CD4-positive, alpha-beta T cell treated with Interferon gamma for 1 hour (primary cell): ENCODE data around the gene SIGLEC8.
"Not testable (repeated sequence)": the region's sequence is repeated elsewhere in the genome, so short reads cannot be mapped to it uniquely, and the experiment has no call there.

Experiments used
- DNase-seq: peaks from one replicate; pipeline ENCODE4 v3.0.0-alpha.2; 2020

Gene SIGLEC8

DNA sequence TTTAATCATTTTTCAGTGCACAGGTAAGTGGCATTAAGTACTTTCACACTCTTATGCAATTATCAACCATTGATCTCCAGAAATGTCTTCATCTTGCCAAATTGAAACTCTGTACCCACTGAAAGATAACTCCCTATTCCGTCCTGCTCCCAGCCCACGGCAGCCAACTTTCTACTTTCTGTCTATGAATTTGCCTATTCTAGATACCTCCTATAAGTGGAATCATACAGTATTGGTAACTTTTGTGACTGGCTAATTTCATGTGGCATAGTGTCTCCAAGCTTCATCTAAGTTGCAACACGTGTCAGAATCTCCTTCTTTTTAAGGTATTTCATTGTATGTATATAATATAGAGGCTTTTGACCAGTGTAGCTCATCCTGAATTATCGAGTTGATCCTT, 14.4 kb upstream of the SIGLEC8 start:
- DNase-seq, result no peak

DNA sequence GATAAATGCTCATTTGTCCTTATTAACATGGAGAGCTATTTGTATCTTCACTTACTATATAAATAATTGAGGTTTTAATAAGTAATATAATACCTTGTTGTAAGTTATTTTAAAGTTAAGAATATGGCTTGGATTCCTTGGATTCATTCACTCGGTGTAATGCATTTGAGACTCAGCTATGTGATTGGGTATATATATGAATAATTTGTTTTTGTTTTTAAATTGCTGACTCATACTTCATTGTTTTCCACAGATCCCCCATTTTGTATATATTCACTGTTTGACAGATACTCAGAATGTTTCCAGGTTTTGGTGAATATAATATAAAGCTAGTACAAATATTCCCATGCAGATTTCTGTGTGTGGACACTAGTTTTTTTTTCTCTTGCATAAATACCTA, 13.3 kb upstream of the SIGLEC8 start:
- DNase-seq, result no peak

DNA sequence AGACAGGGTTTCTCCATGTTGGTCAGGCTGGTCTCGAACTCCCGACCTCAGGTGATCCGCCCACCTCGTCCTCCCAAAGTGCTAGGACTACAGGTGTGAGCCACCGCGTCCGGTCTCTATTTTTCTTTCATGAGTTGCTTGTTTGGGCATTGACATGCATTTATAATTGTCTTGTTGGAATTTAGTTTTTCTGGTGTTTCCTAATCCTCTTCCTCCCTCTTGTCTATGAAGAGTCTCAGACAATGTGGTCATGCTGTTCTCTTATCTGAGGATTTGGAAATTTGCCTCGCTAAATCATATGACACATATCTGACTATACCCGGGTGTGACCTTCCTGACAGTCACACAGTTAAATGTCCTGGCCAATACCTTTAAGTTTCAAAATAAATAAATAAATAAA, 12.7 kb upstream of the SIGLEC8 start:
- DNase-seq, result no peak

DNA sequence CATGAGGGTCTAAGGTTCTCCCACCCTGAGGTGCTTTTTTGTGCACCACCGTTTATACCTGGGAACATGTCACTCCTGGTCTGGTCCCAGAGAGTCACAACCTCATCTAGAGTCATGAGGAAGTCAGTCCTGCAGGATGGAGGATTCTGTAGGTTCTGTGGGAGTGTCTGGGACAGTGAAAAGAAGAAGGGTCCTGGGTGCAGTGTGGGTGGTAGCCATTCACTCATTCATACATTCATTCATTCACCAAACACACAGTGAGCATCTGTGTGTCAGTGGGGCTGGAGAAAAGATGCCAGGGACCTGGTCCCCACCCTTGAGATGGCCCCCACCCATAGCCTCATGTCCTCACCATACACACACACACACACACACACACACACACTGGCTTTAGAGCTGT, 11.4 kb upstream of the SIGLEC8 start:
- no peak for DNase-seq

DNA sequence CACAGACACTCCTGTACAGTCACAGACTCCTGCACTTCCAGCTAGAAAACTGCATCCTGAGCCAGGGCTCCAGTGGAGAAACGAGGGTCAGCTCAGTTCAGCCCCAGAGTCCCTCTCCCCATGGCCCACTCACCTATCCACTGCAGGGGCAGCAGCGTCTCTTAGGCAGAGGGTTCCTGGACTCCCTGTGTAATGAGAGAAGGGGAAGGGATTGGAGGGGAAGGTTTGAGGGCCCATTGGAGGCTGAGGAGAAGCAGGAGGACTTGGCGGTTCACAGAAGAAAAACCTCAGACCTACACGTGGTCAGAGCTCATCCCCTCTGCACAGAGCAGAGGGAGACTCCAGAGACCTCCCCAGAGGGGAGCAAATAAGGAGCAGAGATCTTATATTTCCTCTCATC, 10.9 kb upstream of the SIGLEC8 start:
- DNase-seq, result no peak

DNA sequence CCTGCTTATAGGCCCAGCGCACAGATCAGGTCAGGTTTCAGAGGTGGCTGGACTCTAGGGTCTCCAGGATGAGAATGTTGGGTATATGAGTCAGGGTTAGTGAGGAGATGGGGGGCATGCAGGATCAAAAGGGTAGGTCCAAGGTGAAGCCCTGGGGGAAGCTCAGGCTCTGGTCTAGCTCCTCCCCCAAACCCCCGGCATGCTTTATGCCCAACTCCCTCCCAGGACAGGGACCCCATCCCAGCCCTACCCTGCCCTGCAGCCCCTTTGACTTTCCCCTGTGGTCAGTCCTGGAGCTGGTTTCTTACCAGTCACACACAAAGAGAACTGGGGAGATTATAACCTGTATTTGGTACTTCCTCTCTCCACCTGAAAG, 10.3 kb upstream of the SIGLEC8 start:
- DNase-seq, result no peak

DNA sequence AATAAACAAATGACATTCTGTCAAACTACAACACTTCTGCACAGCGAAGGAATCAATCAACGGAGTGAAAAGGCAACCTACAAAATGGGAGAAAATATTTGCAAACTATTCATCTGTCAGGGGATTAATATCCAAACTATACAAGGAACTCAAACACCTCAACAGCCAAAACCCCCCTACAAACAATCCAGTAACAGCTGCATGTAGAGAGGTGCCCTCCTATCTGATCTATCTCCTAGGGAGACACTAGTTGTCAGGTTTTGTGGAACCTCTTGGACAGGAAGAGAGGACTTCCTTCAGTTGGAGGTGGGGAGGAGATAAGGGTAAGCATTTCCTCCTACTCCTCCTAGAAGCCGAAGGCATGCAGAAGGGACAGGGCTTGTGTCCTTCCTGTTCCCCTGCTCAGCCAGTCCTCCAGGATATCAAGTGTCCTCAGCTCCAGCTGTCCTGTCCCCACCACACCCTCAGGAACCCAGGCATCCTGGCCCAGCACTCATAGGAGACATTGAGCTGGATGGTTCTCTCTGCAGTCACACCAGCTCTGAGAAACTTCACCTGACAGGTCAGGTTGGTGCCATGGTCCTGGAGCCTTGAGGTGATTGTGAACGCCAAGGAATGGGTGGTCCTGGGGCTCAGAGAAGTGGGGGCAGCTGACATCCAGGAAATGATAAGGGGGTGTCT, 9.8 kb upstream of the SIGLEC8 start:
- DNase-seq, result no peak

DNA sequence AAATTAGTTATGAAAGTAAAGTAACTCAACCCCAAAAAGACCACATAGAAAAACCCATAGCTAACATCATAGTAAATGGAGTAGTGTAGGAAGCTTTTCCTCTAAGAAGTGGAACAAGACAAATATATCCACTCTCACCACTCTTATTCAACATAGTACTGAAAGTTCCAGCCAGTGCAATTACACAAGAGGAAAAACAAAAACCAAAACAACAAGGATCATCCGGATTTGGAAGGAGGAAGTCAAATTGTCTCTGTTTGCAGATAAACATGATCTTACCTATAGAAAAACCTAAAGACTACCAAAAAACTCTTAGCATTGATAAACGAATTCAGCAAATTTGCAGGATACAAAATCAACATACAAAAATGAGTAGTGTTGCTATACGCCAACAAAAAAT, 8.5 kb upstream of the SIGLEC8 start:
- DNase-seq, result no peak

DNA sequence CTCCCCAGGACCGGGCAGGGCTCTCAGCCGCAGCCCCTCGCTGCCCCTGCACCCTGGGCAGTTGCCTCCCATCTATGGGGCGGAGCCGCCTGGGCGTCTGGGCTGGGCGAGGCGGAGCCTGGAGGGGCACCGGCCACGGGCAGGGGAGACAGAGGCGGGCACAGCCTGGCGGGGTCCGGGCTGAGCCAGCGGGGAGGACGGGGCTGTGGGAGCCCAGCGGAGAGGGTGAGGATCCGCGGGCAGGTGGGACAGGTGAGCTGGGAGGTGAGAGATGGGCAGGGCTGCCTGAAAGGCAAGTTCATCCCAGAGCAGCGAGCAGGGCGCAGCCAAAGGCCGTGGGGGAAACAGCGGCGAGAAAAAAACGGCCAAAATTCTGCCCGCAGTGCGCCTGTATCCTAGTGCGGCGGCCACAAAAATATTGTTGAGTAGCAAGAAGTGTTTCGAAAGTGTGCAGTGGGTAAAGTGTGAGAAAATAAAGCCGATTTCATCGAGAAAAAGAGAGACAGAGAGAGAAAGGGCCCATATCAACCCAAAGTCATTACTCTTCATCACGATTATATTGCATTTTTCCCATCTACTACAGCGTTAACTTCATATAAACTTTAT, 5.8 kb upstream of the SIGLEC8 start:
- not testable (repeated sequence) for DNase-seq

DNA sequence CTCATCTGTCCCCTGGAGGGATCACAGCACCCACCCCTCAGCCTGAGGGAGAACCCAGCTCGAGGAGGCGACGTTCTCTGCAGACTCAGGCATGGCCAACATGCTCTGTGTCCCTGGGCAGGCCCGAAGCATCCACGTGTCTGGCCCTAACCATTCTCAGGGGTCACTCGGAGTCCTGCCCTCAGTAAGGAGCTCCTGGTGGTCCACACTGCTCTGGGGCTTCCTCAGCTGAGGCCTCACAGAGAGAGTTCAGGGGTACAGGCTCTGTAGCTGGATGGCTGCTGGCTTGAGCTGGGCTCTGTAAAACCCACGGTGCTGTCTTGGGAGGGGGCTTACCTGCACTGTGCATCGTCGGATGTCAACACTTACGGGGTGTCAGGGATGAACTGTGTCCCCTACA, 4.4 kb upstream of the SIGLEC8 start:
- DNase-seq, result no peak

DNA sequence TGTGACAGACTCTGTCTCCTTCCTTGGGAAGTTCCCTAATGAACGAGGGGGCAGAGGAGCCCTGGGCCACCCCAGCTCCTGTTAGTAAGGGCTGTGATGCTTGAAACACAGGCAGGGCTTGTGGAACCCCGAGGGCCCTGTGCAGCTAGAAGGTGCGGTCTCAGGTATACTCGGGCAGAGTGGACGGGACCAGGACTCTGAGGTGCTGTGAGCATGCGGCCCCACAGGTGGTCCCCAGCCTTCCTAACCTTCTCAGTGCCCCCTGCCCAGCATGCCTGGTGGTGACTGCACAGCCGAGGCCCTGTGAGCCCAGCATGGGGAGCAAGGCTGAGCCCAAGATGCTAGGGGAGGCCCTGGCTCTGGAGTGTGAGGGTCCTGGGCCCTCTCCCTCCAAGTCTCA, 4.0 kb upstream of the SIGLEC8 start:
- DNase-seq, result no peak

DNA sequence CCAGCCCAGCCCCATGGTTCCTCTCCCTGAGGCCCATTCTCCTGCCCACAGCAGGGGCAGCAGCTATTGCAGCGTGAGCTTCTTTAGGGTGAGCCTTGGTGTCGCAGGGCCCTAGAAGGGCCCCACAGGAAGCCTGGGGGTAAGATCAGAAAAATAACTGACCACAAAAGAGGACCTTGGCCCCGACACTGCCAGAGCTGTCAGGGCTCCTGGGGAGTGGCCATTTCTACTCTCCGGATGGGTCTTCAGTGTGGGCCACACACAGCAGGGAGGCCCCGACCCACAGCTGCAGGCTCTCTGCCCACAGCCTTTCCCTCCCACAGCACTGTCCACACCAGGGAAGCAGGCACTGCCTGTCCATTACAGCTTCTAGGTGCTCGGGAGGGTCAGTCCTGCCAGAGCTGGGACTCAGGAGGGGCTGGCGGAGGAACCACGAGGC, 3.5 kb upstream of the SIGLEC8 start:
- DNase-seq, result peak; percentile 8

DNA sequence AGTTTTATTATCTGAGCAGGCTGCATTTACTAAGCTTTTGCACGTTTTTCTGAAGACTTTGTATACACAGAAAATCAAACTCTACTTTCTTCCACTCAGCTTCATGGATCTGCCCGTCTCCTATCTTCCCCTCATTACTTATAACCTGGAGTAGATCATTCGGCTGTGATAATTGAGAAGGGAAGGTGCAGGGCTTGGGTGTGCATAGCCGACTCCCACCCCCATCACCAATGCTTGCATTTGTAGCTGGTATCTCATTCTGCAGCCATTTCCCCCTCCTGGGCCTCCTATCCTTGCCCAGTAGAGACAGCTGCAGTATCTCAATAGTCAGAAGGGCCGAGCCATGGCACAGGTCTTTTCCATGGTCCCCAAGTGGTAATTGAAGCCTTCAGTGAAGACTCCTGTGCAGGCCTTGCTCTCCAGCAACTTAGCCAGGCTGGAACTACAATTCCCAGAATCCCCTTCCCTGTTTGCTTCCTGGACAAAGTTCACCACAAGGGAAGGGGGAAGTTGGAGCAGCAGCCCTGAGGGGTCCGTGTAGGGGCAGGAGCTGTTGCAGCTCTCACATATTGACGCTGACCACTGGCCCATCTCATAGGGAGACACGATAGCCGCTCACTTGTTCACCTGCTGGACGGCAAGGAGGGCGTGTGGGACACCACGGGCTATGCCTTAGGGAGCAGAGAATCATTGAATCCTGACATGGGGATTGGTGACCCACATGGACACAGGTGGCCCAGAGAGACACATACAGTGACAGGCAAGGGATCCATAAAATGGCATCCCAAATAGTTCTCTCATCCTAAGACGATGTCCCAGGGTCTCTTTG, 2.1 kb upstream of the SIGLEC8 start:
- DNase-seq, result no peak

DNA sequence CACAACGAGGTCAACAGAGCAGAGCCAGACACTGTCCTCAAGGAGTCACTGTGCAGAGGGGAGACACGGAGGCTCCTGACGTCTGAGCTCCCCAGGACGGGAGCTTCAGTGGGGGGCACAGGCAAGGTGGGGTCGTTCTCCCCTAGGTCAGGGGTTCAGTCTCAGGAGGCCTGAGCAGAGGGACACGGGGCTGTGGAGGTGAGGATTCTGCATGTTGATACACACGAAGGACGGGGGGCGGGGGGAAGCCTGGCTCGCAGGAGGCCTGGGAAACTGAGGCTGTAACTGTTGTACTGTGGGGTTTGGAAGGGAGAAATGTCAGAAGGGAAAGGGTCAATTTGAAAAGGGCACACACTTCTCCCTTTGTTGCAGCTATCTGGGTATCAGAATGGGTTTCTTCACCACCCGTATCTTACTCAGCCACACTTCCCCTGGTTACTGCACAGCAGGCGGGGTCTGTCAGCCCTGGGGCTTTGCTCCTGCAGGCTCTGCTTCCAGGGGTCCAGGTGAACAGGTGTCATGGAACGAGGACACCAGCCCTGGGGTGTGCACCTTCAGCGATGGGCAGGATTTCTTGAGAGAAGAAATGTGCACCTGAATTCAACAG, 748 bp upstream of the SIGLEC8 start:
- no peak for DNase-seq

DNA sequence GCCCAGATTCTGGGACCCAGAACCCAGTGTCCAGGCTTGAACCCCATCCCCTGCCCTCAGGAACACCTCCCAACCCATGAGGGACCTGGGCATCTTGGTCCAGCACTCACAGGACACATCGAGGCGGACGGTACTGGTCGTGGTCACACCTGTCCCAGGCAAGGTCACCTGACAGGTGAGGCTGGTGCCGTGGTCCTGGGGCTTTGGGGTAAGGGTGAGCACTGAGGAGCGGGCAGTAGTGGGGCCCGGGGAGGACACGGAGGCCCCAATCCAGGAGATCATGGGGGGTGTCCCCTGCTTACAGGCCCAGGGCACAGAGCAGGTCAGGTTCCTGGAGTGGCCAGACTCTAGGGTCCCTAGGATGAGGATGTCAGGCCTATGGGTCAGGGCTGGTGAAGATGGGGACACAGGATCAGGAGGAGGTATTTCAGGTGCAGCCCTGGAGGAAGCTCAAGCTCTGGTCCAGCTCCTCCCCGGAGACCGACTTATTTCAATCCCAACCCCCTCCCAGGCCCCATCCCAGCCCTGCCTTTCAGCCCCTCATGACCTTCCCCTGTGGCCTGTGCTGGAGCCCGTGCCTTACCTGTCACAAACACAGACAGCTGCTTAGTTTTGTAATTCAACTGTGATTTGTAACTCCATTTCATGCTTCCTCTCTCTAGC, 772 bp downstream of the SIGLEC8 start:
- DNase-seq, result no peak

DNA sequence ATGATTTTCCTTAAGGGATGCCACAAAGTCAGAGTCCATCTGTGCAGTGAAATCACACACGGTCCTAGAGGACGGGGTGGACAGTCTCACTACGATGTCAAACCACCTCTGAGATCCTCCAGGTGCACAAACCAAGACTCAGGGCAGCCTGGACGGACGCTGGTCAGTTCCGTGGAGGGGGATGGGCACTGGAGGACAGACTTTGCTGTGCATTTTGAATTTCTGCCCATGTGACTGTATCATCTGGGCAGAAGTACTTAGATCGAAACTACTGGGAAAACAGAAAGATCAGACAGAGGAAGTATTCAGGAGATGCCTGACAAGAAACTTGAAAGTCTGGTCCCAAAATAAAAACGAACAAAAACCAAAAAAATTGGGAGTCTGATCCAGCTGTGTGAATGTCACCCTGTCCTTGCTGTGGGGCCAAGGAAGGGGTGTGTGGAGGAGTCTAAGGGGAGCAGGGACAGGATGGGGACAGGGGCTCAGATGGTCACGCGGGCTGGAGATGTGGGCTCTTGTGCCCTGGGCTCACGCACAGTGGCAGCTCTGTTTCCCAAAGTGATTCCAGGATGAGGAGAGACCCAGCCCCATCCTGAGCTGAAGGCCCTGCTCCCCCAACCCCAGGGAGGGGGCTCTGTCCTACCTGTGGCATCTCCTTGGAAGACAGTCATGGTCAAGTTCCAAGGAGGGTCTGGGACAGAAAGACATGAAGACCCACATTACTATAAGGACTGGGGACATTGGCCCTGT, 1.5 kb downstream of the SIGLEC8 start:
- DNase-seq, result no peak

DNA sequence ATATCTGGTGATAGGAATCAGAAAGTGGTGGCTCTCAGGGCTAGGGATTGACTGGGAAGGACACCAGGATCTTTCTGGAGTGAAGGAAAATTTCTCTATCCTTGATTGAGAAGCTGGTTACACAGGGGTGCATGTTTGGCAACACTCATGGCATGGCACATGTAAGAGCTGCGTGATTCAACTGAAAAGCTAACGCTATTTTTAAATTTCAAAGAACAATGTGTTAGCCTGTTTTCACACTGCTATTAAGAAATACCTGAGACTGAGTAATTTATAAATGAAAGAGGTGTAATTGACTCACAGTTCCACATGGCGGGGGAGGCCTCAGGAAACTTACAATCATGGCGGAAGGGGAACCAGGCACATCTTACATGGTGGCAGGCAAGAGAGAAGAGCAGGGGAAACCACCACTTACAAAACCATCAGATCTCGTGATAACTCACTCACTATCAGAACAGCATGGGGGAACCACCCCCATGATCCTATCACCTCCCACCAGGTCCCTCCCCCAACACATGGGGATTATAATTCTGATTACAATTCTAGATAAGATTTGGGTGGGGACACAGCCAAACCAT, 7.4 kb downstream of the SIGLEC8 start:
- no peak for DNase-seq

DNA sequence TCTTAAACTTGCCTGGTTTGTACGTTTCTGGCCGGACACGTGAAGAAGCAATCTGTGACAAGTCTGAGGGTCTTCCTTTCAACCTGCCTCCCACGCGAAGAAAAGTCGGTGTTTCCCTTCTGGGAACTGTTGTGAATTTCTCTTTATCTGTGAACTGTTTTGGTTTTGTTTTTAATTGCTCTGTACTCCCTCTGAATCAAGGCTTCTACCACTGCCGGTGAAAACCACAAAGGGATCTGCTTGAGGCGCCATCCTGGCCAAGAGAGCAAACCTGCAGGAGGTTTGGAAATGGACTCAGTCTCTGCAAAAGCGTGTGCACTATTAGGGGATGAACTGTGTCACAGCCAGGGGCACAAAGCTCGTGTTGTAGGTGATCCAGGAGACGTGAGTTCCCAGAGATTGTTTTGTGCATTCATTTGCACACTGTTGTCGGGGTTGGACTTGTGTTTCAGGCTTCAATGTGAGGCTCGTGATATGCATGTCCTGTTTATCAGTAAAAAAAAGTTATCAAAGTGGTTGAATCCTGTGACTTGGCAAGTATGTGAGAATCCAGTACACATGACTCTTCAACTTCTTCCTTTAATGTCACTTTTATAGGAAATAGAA, 9.7 kb downstream of the SIGLEC8 start:
- DNase-seq, result no peak

DNA sequence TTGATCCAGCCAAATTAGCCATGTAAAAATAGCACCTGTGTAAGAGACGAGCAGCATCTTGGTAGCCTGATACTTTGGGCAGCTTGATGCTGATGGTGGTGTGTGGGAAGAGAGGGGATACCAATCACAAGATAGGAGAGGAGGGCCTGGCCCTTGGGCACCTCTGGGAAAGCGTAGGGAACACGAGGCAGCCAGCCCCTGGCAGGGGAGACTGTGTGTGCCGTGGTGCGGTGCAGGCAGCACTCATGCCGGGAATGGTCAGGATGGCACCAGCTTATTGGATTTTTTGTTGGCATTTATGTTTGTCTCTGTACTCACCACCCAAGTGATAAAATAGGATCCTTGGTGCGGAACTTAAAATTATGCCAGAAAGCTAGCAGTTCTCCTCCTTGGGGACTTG, 10.2 kb downstream of the SIGLEC8 start:
- DNase-seq, result no peak

DNA sequence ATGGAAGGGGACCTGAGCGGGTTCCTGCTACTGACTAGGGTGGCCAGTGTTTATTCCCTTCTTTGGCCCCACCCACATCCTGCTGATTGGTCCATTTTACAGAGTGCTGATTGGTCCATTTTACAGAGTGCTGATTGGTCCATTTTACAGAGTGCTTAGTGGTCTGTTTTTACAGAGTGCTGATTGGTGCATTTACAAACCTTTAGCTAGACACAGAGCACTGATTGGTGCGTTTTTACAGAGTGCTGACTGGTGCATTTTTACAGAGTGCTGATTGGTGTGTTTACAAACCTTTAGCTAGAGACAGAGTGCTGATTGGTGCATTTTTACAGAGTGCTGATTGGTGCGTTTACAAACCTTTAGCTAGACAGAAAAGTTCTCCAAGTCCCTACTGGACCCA, 10.7 kb downstream of the SIGLEC8 start:
- DNase-seq, result not testable (repeated sequence)
